ENCODE results near the gene BRCA2.

DNA sequence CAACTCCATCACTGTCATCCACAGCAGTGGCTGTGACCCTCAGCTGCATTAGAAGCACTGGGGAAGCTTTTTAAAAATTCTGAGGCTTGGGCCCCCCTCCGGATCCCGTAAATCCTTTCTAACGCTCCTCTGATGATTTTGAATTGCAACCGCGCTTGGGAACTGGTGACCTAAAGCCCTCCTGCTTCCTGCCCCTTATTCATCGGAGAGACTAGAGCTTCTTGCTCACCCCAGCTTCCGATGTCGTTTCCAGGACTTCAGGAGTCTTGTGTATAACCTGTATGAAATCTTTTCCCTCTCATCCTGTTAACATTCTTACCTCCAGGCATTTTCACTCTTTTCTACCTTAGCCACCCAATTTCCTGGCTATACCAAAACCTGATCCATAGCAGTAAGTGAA is 14.9 kb upstream of the BRCA2 start:
- TF ChIP-seq GATA3 (IDR thresholded peaks at IDR 0.05; ENCODE audit: low read depth, low read length) (no peak), GATA2 (IDR thresholded peaks at IDR 0.05; ENCODE audit: low read depth, low read length) (no peak)

Measured in SH-SY5Y (cell line).